Occipital lobe (tissue), 2 donors: ENCODE data around the gene GZF1. TPM values are rescaled to one million over a fixed set of nuclear protein-coding genes. Genes with fewer than 3 reads are reported as not detected.

Experiments used
- DNase-seq: peaks from one replicate; lab custom pipeline; 2025; lab: John Stamatoyannopoulos, UW
- total RNA-seq: library from RNA; depleted of rRNA; stranded (reverse); fragments of >200 nt; gene quantifications from one replicate; pipeline ENCODE4 v1.2.3, GENCODE V29; 2014

Gene GZF1
- total RNA-seq, 1 donor from 2014 or later = 15.4 TPM

DNA sequence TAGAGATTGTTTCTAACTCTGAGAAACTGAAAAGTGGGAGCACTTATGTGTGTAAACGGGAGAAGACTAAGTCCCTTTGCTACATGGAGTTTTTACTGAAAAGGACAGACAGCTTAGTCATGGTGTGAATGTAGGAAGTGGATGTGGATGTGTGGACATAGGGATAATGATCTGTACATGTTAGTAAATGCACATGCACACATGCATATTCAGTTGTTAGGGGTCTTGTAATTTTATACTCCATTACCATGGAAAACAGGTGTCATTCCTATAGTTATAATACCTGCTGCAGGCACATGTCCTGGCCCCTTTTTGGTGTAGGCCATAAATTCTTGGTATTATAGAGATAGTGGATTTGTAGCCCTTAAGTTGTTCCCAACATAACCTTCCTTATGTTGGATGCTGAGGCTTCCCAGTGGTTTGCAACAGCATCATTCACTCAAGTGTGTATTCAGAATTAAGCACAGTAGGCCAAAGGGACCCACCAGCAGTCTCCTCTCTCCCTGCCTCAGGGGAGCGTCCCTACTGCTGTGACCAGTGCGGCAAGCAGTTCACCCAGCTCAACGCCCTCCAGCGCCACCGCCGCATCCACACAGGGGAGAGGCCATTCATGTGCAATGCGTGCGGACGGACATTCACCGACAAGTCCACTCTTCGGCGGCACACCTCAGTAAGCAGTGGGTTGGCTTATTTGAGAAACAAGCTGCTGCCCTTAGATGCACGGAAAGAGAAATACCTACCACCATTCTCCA is 7.3 kb downstream of the GZF1 start:
- DNase-seq = no peak

DNA sequence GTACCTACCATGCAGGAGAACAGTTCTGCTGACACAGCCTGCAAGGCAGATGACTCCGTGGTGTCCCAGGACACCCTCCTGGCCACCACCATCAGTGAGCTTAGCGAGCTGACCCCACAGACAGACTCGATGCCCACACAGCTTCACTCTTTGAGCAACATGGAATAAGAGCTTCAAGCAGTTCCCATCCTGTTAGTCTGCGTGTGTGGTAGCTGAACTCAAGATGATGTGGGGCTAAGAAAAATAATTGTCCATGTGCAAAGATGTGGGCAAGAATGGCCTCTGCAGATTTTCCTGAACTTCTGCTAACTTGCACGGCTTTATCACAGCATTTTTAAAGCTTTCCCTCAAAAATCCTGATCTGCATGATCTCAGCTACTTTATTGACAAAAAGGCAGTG is 8.3 kb downstream of the GZF1 start:
- no peak for DNase-seq

DNA sequence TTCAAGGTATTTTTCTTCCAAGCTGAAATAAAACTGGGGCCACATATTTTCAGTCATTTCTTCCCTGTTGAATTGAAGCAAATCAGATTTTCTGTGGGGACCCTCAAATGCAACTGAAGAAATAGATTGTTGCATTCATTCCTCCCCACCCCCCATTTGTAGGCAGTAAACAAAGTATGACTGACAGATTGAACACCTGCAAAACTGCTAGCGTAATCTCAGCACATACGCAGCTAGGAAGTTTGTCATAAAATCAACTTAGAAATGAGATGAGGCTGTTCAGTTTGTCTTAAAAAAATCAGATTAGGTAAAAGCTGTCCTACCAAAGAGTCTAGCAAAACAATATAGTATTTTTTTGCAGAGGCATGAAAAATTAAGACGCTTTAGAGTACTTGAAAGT is 8.9 kb downstream of the GZF1 start:
- DNase-seq = no peak

DNA sequence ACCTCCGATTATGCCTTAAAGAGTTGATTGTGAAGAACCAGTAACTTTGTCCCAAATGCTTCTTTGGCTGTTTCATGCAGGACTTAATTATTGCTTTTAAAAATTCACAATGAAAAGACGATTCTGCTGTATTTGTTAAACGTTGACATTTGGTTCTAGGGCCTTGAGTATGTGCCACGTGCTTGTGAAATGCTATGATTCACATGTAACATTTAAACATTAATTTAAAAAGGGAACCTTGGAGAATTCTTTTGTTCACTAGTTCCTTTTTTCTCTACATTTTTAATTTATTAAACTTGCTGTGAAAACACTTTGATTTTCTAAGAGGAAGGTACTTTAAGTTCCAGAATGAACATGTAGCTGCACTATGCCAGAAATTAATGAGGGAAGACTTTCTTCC is 9.5 kb downstream of the GZF1 start:
- no peak for DNase-seq

DNA sequence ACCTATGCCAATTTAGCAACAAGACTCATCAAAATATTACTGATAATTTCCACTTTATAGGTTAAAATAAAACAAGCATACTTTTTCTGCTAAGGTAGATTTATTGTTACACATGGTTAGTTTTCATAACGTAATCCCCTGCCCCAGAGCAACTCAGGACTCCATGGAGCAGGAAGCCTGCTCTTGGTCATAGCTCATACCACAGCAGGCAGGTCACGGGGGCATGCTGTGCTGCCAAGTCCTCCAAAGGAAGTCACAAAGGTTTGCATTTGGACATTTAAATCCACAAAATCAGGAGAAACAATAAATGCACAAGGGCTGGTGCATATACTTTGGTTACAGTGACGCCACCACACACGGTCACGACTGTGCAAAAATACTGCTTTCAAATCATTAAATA is 12.5 kb downstream of the GZF1 start:
- no peak for DNase-seq

DNA sequence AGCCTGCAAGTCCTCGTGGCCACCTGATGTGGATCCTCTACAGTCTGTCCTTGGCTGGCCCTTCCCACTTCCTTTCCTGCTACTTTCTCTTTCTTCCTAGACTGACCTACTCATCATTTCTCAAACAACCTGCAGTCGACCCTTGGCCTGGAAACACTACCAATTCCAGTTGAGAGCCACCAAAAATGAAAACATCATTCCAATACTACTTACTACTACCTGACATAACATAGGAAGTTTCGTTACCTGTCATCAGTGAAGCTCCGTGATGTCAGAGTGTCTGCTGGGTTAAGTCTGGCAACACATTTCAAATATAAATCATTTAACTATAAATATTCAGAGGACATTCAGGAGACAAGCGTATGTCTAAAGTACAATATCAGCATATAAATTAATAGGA is 13.8 kb downstream of the GZF1 start:
- DNase-seq = no peak

DNA sequence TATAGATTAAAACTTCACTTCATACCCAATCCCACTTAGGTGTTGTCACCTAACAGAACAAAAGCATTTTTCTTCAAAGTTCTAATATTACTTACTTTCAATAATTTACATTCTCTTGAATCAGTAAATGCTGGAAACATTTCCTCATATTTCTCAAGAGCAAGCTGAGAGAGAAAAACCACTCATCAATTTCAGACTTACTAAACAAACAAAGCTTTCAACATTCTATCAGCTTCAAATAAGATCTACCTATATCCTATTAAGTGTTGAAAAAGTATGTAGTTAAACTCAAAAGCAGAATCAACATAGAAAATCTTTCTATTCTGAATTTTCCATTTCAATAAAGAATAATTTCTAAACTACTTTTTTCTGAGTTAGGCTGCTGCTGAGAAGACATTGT is 17.8 kb downstream of the GZF1 start:
- DNase-seq = no peak

DNA sequence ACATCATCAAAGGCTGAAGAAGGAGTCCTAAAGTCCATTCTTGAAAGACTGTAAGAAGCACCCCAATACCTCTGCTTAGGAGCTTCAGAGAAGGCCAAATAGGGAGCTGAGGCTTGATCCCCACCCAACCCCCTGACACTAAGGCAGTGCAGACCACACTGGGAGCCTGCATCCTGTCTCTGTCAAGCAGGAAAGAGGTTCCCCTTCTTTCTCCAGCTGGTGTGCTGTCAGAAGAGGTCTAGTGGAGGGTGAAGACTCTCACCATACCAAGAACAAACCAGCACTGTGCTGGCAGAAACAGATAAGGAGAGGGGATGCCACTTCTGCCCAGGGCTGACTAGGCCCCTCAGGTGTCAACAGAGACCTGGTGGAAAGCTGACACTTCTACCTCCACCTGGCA is 19.9 kb downstream of the GZF1 start:
- DNase-seq = no peak

DNA sequence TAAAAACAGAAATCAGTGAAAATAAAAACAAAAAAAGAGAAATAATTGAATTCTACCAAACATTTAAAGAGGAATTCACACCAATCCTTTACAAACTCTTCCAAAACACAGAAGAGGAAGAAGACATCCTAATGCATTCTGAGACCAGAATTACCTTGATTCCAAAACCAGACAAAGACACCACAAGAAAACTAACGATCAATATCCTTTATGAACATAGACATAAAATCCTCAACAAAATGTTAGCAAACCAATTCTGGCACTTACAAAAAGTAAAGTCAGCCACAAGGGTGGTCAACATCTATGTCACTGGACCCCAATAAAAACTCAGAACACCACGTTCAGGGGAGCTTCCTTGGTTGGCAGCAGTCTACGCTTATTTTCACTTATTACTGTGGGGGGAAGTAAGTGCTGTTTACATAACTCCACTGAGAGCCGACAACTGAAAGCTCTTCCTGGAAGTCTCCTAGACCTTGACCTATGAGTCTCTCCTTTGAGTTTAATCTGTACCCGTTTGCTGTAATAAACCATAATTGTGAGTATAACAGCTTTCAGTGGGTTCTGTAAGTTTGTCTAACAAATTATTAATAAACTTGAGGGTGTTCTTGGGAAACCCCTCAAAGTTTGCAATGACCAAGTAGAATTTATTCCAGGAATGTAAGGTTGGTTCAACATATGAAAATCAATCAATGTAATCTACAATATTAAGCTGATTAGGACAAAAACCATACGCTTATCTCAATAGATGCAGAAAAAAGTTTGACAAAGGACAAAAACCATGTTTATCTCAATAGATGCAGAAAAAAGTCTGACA is 24.5 kb downstream of the GZF1 start:
- no peak for DNase-seq

DNA sequence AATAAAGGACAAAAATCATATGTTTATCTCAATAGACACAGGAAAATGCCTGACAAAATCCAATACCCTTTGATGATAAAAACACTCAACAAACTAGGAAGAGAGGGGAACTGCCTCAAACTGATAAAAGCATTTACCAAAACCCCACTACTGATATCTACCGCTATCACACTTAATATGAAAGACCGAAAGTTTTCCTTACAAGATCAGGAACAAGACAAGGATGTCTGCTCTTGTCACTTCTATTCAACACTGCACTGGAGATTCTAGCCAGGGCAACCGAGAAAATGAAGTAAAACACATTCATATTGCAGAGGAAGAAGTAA is 25.1 kb downstream of the GZF1 start:
- DNase-seq = no peak

DNA sequence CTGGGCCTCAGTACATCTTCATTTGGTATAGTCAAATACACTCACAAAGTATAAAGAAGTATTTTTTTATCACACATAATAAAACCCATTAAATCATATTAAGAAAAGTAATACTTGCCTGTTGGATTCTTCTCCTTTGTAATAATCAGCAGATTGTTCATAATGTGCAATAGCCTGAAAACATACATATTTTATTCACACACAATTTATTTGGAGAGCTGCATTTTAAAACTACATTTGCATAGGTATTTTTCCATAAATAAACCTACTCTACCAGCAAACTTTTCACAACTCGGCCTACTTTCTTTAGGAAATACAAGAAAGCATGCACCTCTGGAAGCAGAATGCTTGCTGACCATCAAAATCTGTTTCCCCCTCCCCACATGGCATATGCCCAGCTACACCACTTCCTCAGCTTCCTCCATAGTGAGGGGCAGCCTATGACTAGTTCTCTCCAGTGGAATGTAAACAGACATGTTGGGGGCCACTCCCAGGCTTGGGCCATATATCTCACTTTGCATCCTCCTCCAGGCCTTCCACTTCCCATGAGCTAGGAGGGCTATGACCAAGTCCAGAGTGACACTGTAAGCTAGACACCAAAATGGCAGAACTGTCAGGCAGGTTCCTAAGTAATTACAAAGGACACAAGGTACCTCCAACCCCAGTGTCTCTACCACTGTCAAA is 28.3 kb downstream of the GZF1 start:
- DNase-seq = no peak

DNA sequence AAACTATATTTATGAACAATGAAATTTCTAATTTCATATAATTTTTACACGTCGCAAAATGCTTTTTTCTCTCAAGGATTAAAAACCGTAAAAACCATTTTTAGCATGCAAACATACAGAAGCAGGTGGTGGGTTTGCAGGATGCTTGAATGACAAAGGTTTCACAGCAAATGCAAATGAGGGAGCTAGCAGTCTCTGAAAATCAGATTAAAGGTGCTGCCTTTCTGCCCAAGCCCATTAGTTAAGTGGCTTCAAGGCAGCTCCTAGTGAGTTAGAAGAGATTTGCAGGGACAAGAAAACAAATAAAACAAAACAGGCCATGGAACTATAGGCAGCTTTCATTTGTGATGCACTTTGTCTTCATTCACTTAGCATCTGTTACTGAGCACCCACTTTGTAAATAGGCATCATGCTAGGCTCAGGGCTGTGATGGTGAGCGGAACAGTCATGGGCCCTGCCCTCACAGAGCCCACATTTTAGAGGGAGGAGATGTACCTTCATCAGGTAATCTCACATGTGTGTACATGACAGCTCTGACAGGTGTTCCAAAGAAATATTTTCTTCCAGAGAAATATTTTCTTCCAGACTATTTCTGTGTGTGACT is 29.8 kb downstream of the GZF1 start:
- no peak for DNase-seq

DNA sequence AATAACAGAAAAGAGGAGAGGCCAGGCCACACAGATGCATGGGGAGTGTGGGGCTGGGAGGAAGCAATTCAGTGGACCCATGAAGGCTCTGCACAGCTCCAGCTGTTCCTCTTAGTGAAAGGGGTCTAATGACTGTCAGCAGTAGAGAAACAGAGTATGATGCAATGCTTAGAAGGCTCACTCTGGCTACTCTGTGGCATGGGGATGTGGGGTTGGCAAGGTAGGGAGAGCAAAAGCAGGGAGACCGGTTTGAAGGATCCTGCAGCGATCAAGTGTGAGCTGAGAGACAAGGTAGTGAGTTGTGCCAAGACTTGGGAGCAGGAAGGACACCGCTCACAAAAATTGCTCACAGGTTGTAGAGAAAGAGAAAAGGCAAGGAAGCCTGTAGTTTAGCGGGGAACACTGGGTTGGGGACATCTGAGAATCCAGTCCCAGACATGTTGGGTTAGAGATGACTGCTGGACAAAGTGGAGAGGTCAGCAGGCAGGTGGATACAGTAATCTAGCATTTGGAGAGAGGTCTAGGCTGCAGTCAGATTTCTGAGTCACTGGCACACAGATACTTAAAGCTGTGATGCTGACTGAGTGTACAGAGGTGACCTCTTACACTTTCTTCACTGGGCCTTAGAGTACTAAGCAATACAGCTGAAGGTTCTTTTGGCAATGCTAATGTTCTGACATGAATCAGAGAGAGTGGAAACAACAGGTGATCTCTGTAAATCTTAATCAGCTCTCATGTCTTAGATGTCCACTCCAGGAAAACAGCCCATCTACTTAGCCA is 32.2 kb downstream of the GZF1 start:
- no peak for DNase-seq

DNA sequence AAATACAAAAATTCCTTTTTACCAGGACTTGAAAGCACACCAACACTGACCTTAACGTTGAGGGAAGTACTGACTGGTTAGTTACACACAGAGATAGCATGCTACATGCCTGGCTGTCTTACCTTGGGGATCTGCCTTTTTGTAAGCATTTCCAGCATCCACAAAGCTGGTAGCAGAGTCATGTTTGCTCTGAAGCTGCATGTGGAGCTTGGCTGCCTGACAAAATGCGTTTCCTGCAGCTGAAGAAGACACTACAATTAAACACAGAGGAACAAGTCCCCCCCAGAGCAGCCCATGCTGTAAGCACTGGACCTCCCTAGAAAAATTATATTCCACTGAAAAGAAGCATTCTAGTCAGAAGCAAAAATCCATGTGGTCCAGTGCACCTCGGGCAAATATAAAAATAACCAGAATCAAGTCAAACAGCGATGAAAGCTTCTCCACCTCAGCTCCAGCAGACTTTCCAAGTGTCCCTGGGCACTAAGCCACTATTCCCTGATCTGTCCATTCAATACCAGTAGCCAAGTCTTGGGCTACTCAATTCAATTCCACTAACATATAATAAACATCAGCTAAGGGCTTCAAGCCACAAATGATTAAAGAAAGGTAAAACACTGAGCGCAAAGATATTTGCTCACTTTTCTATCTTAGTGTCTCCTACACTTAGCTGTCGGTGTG is 35.1 kb downstream of the GZF1 start:
- DNase-seq = no peak

DNA sequence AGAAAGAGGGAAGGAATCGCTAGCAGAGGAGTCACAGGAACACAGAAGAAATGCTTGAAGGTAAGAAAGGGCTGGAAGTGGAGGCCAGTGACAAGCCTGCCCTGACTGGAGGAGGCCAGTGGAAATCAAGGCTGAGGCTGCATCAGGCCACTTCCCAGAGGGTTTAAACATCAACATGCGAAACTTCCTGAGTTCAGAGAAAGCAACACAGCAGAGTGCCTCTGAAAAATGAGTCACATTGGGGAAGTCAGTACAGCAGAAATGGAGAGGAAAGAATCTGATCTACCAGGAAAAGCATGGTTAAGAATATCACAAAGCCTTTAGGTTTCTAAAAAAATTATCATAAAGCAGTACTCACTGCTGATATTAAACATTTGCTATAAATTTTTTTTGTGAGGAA is 36.0 kb downstream of the GZF1 start:
- DNase-seq = no peak

DNA sequence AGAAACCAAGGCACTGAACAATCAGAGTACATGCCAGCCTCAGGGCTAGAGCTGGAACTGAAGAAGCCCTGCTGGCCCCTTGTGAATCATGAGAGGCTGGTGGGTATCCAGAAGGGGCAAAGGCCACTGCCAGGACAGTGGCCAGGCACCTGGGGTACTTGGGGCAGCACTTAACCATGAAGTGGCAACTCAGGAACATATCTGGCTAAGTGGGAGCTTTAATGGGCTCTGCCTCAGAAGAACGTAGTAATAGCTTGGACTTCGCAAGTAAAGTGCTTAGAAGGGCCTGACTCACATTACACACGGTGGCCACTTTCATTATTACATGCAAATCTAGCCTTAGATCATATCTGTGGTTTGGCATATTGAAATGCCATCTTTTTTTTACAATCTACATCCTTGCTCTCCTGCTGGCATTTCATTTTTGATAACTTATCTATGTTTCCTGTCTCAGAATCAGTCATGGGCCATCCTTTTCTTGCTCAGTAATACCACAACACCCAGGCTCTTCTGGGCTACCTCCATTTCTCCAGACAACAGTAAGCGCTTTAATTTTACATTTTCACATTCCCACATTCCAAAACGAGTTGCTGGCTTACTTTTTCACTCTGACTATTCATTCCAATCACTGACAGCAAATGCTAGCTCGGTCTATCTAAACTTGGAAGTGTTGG is 37.7 kb downstream of the GZF1 start:
- DNase-seq = no peak

DNA sequence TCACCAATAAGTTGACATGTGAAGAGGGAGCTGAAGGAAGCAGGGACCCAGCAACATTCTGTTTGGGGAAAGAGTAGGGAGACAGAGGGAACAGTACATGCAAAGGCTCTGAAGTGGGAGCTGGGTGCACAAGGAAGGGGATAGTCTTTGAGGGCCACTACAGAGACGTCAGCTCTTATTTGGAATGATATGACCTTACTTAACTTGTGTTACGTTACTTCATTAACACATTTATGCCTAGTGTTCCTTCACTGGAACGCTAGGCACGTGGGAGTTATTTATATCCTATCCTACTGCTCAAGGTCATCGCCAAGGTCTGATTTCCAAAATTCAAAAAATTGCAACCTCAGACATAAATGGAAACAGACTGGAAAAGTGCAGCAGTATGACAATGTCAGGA is 39.1 kb downstream of the GZF1 start:
- DNase-seq = no peak

DNA sequence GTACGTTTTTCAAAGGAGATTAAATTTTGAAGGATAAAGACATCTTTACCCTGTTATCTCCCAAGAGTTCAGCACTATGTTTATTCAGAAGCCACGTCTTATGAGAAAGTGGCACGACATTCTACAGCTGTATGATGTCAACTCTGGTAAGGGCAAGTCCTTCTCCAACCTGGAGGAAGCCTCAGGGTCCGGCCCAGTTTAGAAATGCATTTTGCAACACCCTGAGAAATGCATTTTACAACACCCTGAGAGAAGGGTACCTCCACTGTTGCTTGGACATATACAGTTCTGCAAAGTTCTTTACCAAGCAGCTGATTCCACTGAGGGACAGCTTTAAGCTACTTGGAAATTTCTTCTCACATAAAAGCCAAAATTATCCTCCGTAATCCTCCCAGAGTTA is 41.8 kb downstream of the GZF1 start:
- DNase-seq = no peak

DNA sequence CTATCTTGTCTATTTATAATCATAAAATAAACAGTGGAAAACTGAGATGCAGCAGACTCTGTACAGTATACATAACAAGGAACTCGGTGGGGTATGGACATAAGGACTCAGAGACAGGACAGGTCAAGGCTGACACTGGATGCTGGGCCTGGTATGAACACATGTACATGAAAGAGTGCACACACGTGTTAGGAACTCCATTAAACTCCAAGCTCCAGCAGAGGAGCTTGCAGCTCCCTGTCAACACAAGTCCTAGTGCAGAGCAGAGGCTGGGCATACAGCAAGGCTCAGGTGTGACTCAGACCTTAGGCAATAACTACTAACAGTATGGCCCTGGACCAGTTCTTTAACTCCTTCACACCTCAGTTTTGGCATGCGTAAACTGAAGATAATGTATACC is 42.2 kb downstream of the GZF1 start:
- no peak for DNase-seq

DNA sequence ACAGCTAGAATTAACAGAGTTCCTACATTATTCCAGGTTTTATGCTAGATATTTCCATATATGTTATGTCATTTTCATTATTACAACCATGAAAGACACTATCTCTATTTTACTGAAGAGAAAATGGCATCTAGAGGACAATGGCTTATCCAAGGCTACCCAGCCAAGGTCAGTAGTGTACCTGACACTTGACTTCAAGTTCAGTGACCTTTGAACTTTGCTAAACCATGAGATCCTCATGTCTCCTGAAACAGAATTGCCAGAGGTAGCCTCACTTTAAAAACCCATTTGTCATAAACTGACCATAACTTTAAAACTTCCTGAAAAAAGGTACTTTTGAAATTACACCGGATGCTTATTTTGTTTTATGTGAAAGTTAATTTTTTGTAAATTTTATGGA is 44.9 kb downstream of the GZF1 start:
- DNase-seq = no peak
